Breast epithelium (tissue), 3 donors: Measurements from ENCODE around the gene MYOM3.

Source experiments
- POLR2A ChIP-seq: fragments of 450-650 bp; IDR thresholded peaks from one replicate; pipeline ENCODE4 v1.6.1; 2016; ENCODE audit warnings: antibody characterized with exemption, mild to moderate bottlenecking, moderate library complexity
- TF ChIP-seq, protein P1 (sequence below), 3 donors: fragments of 450-650 bp; IDR thresholded peaks; one replicate each; pipeline ENCODE4 v1.5.1; 2016 to 2017; ENCODE audit warnings: antibody characterized with exemption in 3 of 3, mild to moderate bottlenecking in 3 of 3, moderate library complexity in 3 of 3

DNA sequence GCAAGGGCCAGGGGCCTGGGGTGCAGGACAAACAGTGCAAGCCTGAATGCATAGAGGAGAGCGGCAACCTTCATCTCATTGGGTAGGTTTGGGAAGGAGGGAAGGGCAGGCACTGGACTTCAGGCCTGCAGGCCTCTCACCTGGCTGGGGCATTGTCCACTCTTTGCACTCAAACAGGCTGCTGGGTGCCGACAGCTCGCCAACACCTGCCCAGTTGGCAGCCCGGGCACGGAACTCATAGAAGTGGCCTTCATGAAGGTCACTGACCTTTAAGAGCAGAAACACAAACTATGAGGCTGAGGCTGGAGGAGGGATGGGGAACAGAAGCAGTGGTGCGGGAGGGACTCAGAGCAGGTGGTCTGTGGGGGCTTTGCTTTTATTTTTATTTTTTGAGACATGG is 30.7 kb downstream of the MYOM3 start:
- no peak for TF ChIP-seq POLR2A
- TF ChIP-seq, protein P1, sequence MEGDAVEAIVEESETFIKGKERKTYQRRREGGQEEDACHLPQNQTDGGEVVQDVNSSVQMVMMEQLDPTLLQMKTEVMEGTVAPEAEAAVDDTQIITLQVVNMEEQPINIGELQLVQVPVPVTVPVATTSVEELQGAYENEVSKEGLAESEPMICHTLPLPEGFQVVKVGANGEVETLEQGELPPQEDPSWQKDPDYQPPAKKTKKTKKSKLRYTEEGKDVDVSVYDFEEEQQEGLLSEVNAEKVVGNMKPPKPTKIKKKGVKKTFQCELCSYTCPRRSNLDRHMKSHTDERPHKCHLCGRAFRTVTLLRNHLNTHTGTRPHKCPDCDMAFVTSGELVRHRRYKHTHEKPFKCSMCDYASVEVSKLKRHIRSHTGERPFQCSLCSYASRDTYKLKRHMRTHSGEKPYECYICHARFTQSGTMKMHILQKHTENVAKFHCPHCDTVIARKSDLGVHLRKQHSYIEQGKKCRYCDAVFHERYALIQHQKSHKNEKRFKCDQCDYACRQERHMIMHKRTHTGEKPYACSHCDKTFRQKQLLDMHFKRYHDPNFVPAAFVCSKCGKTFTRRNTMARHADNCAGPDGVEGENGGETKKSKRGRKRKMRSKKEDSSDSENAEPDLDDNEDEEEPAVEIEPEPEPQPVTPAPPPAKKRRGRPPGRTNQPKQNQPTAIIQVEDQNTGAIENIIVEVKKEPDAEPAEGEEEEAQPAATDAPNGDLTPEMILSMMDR (IDR thresholded peaks at IDR 0.05): no peak
